ENCODE results near the gene ARHGEF28.

Gene ARHGEF28

GRCh38 chr5:73900566-73900965, 274.6 kb downstream of the ARHGEF28 start:
- Histone ChIP-seq H3K27me3 (ENCODE audit: insufficient read depth, low read length, poor library complexity) (peaks cover 8% of the 10 kb centered on the region), H3K4me2 (ENCODE audit: insufficient read depth, low read length) (no peak overlapping the region), H3K9me3 (ENCODE audit: insufficient read depth, low read length, severe bottlenecking) (no peaks in the 10 kb centered on the region), H3K36me3 (ENCODE audit: insufficient read depth, low read length) (no peaks in the 10 kb centered on the region), H3K79me2 (ENCODE audit: insufficient read depth, low read length) (no peaks in the 10 kb centered on the region), H4K20me1 (ENCODE audit: insufficient read depth, low read length) (no peaks in the 10 kb centered on the region), H2AFZ (ENCODE audit: low read depth, low read length) (no peak overlapping the region), H3K4me1 (ENCODE audit: insufficient read depth, low read length) (no peaks in the 10 kb centered on the region), H3K9ac (ENCODE audit: low read depth, low read length) (no peak overlapping the region), H3K4me3 (ENCODE audit: low read depth in 1 of 2, low read length in 2 of 2) (no peak overlapping the region), H3K27ac (ENCODE audit: low read length) (no peak overlapping the region)
- TF ChIP-seq CTCF (IDR thresholded peaks at IDR 0.05; ENCODE audit: borderline replicate concordance, extremely low read depth, low read length, poor library complexity, severe bottlenecking) (no peak), EZH2 (IDR thresholded peaks at IDR 0.05; ENCODE audit: borderline replicate concordance, low read depth, low read length, severe bottlenecking) (no peak)
- no peak for DNase-seq
- no peak for ATAC-seq (ENCODE audit: insufficient read depth, low read depth)

- DNase-seq (no peak), ATAC-seq (ENCODE audit: insufficient read depth, low read depth) (no peak)
- TF ChIP-seq EZH2 (IDR thresholded peaks at IDR 0.05; ENCODE audit: borderline replicate concordance, low read depth, low read length, severe bottlenecking) (no peak), CTCF (IDR thresholded peaks at IDR 0.05; ENCODE audit: borderline replicate concordance, extremely low read depth, low read length, poor library complexity, severe bottlenecking) (no peak)
- Histone ChIP-seq H3K9ac (ENCODE audit: low read depth, low read length) (no peak overlapping the region), H3K27ac (ENCODE audit: low read length) (no peak overlapping the region), H3K36me3 (ENCODE audit: insufficient read depth, low read length) (no peaks in the 10 kb centered on the region), H3K9me3 (ENCODE audit: insufficient read depth, low read length, severe bottlenecking) (no peaks in the 10 kb centered on the region), H2AFZ (ENCODE audit: low read depth, low read length) (no peak overlapping the region), H3K4me1 (ENCODE audit: insufficient read depth, low read length) (no peaks in the 10 kb centered on the region), H3K79me2 (ENCODE audit: insufficient read depth, low read length) (no peaks in the 10 kb centered on the region), H3K4me3 (ENCODE audit: low read depth in 1 of 2, low read length in 2 of 2) (no peak overlapping the region), H3K27me3 (ENCODE audit: insufficient read depth, low read length, poor library complexity) (peaks cover 8% of the 10 kb centered on the region), H3K4me2 (ENCODE audit: insufficient read depth, low read length) (no peak overlapping the region), H4K20me1 (ENCODE audit: insufficient read depth, low read length) (no peaks in the 10 kb centered on the region)
These were observed 275.0 kb downstream of the ARHGEF28 start for GRCh38 chr5:73901043-73901442.

- Histone ChIP-seq H3K9me3 (ENCODE audit: insufficient read depth, low read length, severe bottlenecking) (no peaks in the 10 kb centered on the region), H3K4me2 (ENCODE audit: insufficient read depth, low read length) (no peak overlapping the region), H3K27me3 (ENCODE audit: insufficient read depth, low read length, poor library complexity) (peaks cover 8% of the 10 kb centered on the region), H3K27ac (ENCODE audit: low read length) (no peak overlapping the region), H3K79me2 (ENCODE audit: insufficient read depth, low read length) (no peaks in the 10 kb centered on the region), H3K36me3 (ENCODE audit: insufficient read depth, low read length) (no peaks in the 10 kb centered on the region), H4K20me1 (ENCODE audit: insufficient read depth, low read length) (no peaks in the 10 kb centered on the region), H3K9ac (ENCODE audit: low read depth, low read length) (no peak overlapping the region), H3K4me3 (ENCODE audit: low read depth in 1 of 2, low read length in 2 of 2) (no peak overlapping the region), H3K4me1 (ENCODE audit: insufficient read depth, low read length) (no peaks in the 10 kb centered on the region), H2AFZ (ENCODE audit: low read depth, low read length) (no peak overlapping the region)
- no peak for ATAC-seq (ENCODE audit: insufficient read depth, low read depth)
- TF ChIP-seq CTCF (IDR thresholded peaks at IDR 0.05; ENCODE audit: borderline replicate concordance, extremely low read depth, low read length, poor library complexity, severe bottlenecking) (peak; percentile 19), EZH2 (IDR thresholded peaks at IDR 0.05; ENCODE audit: borderline replicate concordance, low read depth, low read length, severe bottlenecking) (no peak)
- no peak for DNase-seq
These were observed 275.5 kb downstream of the ARHGEF28 start for GRCh38 chr5:73901455-73901854.

Measured in DND-41 (cell line).